Astrocyte (in vitro differentiated cells and primary cell): Measurements from ENCODE around the gene PKNOX2. TPM values are rescaled to one million over a fixed set of nuclear protein-coding genes. Genes with fewer than 3 reads are reported as not detected.

Source experiments
- DNase-seq: peaks from one replicate; pipeline ENCODE4 v3.0.0-alpha.2; 2010; ENCODE audit warnings: low read depth
- FAIRE-seq: peaks from 2 replicates; lab custom pipeline; 2011; peaks lifted over from hg19 to GRCh38; lab: Jason Lieb, UNC
- H2AFZ ChIP-seq: 2 replicates; pipeline ENCODE4 v1.6.0; 2012; ENCODE audit warnings: low read depth, low read length, inconsistent platforms
- H3K27ac ChIP-seq: 2 replicates; pipeline ENCODE4 v1.5.1; 2011; ENCODE audit warnings: low read depth, low read length, inconsistent platforms
- H3K27me3 ChIP-seq: 2 replicates; pipeline ENCODE4 v1.6.0; 2011; ENCODE audit warnings: low read length, inconsistent platforms; ENCODE audit not compliant: insufficient read depth
- H3K36me3 ChIP-seq: 2 replicates; pipeline ENCODE4 v1.5.1; 2011; ENCODE audit warnings: low read length, inconsistent platforms; ENCODE audit not compliant: insufficient read depth
- H3K4me1 ChIP-seq: 2 replicates; pipeline ENCODE4 v1.5.1; 2011; ENCODE audit warnings: low read length, inconsistent platforms; ENCODE audit not compliant: insufficient read depth
- H3K4me2 ChIP-seq: 2 replicates; pipeline ENCODE4 v1.6.0; 2012; ENCODE audit warnings: low read length, inconsistent platforms
- H3K4me3 ChIP-seq: 2 replicates; pipeline ENCODE4 v1.5.1; 2011; ENCODE audit warnings: low read depth, mild to moderate bottlenecking, low read length, inconsistent platforms; ENCODE audit not compliant: insufficient read depth
- H3K79me2 ChIP-seq: 2 replicates; pipeline ENCODE4 v1.6.0; 2012; ENCODE audit warnings: mild to moderate bottlenecking, low read length, inconsistent platforms; ENCODE audit not compliant: insufficient read depth
- H3K9ac ChIP-seq: 2 replicates; pipeline ENCODE4 v1.6.0; 2012; ENCODE audit warnings: mild to moderate bottlenecking, low read length, inconsistent platforms
- H3K9me3 ChIP-seq: 2 replicates; pipeline ENCODE4 v1.5.1; 2012; ENCODE audit warnings: low read depth, mild to moderate bottlenecking, low read length, inconsistent platforms; ENCODE audit not compliant: insufficient read depth
- H4K20me1 ChIP-seq: 2 replicates; pipeline ENCODE4 v1.6.0; 2012; ENCODE audit warnings: low read length, inconsistent platforms; ENCODE audit not compliant: insufficient read depth
- H3K27ac Mint-ChIP-seq: one replicate; pipeline ENCODE4 v1.8.0; 2021; ENCODE audit warnings: mild to moderate bottlenecking, mixed read lengths; ENCODE audit not compliant: unreplicated experiment
- H3K27me3 Mint-ChIP-seq: one replicate; pipeline ENCODE4 v1.8.0; 2021; ENCODE audit warnings: low read depth, mixed read lengths; ENCODE audit not compliant: unreplicated experiment
- H3K36me3 Mint-ChIP-seq: one replicate; pipeline ENCODE4 v1.8.0; 2021; ENCODE audit warnings: low read depth, mixed read lengths; ENCODE audit not compliant: unreplicated experiment
- H3K4me1 Mint-ChIP-seq: one replicate; pipeline ENCODE4 v1.8.0; 2021; ENCODE audit warnings: low read depth, mixed read lengths; ENCODE audit not compliant: unreplicated experiment
- H3K4me3 Mint-ChIP-seq: one replicate; pipeline ENCODE4 v1.8.0; 2021; ENCODE audit warnings: mild to moderate bottlenecking, moderate library complexity, mixed read lengths; ENCODE audit not compliant: unreplicated experiment
- H3K9me3 Mint-ChIP-seq: one replicate; pipeline ENCODE4 v1.8.0; 2021; ENCODE audit warnings: mild to moderate bottlenecking, mixed read lengths; ENCODE audit not compliant: unreplicated experiment
- EZH2 ChIP-seq: IDR thresholded peaks from 2 replicates; pipeline ENCODE4 v1.6.1; 2012; ENCODE audit warnings: mild to moderate bottlenecking, low read length, inconsistent platforms; ENCODE audit not compliant: insufficient read depth
- total RNA-seq: library from RNA; stranded (reverse); gene quantifications from 2 replicates; pipeline ENCODE4 v1.2.1, GENCODE V29; 2021
- TF ChIP-seq, protein P1 (sequence below): IDR thresholded peaks from 2 replicates; pipeline ENCODE4 v1.5.1; 2011; ENCODE audit warnings: low read depth, mild to moderate bottlenecking, inconsistent platforms, low read length, moderate library complexity; ENCODE audit not compliant: insufficient read depth

The PKNOX2 gene
- total RNA-seq, 1 donor from 2014 or later: 53.4 TPM

DNA sequence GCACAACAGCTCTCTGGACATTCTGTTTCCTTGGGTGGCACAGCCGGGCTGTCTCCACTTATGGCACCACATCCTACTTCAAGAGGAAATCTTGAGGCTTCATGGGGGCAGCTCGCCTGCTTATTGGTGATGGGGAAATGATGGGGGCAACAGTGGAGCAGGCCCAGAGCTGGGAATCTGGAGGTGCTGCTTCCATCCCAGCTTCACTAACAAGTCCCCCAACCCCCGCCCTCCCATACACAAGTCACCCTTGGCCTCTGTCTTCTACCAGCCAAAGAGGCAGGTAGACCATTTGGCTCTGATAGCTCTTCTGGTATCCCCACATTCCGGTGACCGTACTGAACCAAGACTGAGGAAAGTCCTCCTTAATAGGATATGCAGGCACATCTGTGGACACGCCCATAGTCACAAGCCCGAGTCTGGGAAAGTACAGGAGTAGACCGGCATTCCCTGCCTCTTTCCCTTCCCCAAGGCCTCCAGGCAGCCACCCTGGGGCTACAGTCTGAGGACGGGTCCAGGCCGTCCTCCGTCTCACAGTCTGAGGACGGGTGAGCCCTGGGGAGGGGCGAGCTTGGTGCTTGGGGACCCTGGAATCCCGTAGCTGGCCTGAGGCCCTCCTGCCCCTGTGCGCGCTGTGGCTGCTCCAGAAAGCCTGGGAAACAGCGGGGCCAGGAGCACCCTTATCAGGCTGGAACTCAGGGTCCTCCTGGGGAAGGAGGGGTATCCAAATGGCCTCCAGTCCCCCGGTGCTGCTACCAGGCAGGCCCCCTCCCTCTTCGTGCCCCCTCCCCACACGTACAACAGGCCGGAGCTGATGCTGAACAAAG, 185.9 kb downstream of the PKNOX2 start:
- no peaks in the 10 kb centered on the region for H4K20me1 ChIP-seq
- no peaks in the 10 kb centered on the region for H3K36me3 ChIP-seq
- peaks cover 12% of the 10 kb centered on the region for H3K36me3 Mint-ChIP-seq
- no peak overlapping the region for H3K27ac ChIP-seq
- H3K27ac Mint-ChIP-seq: no peak overlapping the region
- no peak overlapping the region for H3K4me3 ChIP-seq
- no peak overlapping the region for H3K4me2 ChIP-seq
- TF ChIP-seq EZH2: no peak
- TF ChIP-seq, protein P1, sequence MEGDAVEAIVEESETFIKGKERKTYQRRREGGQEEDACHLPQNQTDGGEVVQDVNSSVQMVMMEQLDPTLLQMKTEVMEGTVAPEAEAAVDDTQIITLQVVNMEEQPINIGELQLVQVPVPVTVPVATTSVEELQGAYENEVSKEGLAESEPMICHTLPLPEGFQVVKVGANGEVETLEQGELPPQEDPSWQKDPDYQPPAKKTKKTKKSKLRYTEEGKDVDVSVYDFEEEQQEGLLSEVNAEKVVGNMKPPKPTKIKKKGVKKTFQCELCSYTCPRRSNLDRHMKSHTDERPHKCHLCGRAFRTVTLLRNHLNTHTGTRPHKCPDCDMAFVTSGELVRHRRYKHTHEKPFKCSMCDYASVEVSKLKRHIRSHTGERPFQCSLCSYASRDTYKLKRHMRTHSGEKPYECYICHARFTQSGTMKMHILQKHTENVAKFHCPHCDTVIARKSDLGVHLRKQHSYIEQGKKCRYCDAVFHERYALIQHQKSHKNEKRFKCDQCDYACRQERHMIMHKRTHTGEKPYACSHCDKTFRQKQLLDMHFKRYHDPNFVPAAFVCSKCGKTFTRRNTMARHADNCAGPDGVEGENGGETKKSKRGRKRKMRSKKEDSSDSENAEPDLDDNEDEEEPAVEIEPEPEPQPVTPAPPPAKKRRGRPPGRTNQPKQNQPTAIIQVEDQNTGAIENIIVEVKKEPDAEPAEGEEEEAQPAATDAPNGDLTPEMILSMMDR: no peak
- H3K79me2 ChIP-seq: no peaks in the 10 kb centered on the region
- peaks cover 51% of the 10 kb centered on the region for H3K4me1 Mint-ChIP-seq
- H3K27me3 Mint-ChIP-seq: no peaks in the 10 kb centered on the region
- FAIRE-seq (no peak), DNase-seq (no peak)
- H3K9ac ChIP-seq: no peak overlapping the region
- H3K4me3 Mint-ChIP-seq: no peak overlapping the region
- H3K9me3 Mint-ChIP-seq: no peaks in the 10 kb centered on the region
- H3K9me3 ChIP-seq: no peaks in the 10 kb centered on the region
- H3K27me3 ChIP-seq: no peaks in the 10 kb centered on the region
- no peak overlapping the region for H2AFZ ChIP-seq
- H3K4me1 ChIP-seq: peaks cover 14% of the 10 kb centered on the region

DNA sequence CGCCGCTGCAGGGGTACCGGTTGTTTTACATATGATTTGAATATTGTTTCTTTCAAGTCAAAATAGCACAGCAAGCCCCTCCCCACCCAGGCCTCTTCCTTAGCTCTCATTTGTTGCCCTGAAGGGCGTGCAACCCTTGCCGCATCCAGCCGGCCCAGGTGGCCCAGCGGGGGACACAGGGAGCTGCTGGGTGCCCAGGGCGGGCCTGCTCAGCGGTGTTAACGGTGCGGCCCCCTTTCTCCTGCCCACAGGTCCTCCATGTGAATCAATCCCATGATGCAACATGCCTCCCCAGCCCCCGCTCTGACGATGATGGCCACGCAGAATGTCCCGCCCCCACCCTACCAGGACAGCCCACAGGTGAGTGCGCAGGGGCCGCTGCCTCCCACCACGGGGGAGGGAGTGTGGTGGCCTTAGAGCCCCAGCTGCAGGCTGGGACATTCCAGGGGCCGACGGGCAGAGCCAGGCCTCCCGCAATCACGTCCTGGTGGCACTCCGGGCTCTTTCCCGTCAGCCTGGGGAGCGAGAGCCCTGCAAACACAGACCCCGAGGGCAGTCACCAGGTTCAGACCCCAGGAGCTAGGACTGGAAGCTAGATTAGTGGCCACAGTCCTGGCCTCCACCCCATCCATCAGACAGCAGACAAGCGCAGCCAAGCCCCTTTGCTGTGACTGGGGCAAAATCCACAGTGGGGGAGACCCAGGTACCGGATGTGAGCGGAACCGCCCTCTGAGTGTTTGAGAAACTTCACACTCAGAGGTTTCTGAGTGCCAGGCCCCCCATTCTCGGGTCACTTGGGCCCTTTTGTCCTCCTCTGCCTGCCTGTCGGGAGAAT, 186.7 kb downstream of the PKNOX2 start:
- H3K27me3 ChIP-seq: no peaks in the 10 kb centered on the region
- Mint-ChIP-seq H3K4me3 (no peak overlapping the region), H3K27ac (no peak overlapping the region), H3K36me3 (peaks cover 16% of the 10 kb centered on the region), H3K4me1 (peaks cover 45% of the 10 kb centered on the region), H3K9me3 (no peaks in the 10 kb centered on the region), H3K27me3 (no peaks in the 10 kb centered on the region)
- H3K9ac ChIP-seq: no peak overlapping the region
- FAIRE-seq: no peak
- H3K4me2 ChIP-seq: no peak overlapping the region
- peaks cover 10% of the 10 kb centered on the region for H3K4me1 ChIP-seq
- H3K9me3 ChIP-seq: no peaks in the 10 kb centered on the region
- no peaks in the 10 kb centered on the region for H3K79me2 ChIP-seq
- no peak overlapping the region for H2AFZ ChIP-seq
- H3K27ac ChIP-seq: no peak overlapping the region
- H3K4me3 ChIP-seq: no peak overlapping the region
- no peak for TF ChIP-seq EZH2
- TF ChIP-seq, protein P1: no peak
- H4K20me1 ChIP-seq: no peaks in the 10 kb centered on the region
- no peak for DNase-seq
- no peaks in the 10 kb centered on the region for H3K36me3 ChIP-seq
